NOMO-1 treated with dmso at 0.1 percent for 144 hours (cell line): ENCODE measurements around the gene WRNIP1.
A peak's percentile ranks its signal among the peaks of the same experiment; 100 is the strongest.
"Not testable (repeated sequence)": the region's sequence is repeated elsewhere in the genome, so short reads cannot be mapped to it uniquely, and the experiment has no call there.

Source experiments
- DNase-seq: peaks from one replicate; lab custom pipeline; 2025; ENCODE audit not compliant: unreplicated experiment; lab: John Stamatoyannopoulos, UW

WRNIP1 gene

DNA sequence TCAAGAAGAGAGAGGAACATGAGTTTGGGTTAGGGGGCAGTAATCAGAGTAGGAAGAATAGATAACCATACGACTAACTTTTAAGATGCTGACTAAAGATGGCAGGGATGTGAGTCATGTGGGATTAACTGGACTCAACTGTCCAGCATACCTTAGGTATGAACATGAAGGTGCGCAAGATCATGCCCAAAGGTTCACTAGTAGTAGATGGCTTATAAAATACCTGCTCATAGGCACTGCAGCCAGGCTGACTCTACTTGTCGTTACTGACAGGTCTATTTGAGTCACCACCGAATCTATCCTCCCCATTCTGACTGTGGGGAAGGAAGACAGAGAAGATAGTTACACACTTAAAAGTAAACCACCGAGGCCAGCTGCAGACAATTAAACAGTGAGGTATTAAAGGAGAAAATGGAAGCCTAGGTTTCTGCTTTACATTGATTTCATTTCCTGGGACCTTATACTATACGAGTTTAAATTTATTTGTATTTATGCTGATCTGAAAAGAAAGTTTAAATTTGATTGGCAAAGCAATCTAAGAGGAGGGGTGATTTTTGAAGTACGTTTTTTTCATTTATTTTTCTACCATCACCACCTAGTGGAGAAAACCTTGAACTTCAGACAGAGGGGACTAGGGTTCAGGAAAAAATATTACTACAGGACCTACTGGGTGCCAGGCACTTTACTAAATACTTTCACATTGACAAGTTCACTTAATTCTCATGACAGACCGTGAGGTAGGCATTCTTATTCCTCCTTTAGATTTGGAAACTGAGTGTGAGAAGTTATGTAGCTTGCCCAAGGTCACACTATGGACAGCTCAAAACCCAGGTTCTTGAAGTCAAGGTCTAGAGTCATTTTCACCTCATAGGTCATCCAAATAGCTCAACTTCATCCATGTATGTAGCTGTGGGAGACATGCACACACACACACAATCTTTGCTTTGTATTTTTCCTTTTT is 4.0 kb upstream of the WRNIP1 start:
- no peak for DNase-seq

DNA sequence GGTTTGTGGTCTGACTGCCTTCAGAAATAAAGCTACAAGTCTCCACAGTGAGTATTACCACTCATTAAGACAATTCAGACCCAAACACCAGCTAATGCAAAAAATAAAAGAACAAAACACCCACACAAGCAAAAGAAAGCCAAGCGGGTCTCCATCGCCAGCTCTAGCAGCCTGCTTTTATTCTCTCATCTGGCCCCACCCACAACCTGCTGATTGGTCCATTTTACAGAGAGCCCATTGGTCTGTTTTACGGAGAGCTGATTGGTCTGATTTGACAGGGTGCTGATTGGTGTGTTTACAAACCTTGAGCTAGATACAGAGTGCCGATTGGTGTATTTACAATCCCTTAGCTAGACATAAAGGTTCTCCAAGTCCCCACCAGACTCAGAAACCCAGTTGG is 2.3 kb upstream of the WRNIP1 start:
- not testable (repeated sequence) for DNase-seq

DNA sequence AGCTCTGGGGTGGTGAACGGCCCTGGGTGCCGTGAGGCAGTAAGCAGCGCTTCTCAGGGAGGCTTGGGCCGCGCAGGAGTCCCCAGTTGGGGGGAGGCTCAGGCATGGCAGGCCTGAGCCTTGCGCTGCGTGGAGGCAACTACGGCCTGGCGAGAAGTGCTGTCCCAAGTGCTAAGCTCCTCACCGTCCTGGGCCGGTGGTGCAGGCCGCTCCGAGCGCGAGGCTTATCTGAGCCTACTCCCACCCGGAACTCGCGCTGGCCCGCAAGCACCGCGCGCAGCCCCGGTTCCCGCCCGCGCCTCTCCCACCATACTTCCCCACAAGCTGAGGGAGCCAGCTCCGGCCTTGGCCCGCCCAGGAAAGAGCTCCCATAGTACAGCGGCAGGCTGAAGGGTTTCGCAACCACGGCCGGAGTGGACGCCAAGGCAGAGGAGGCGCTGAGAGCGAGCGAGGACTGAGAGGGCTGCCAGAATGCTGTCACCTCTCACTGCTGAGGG is 1.8 kb upstream of the WRNIP1 start:
- peak; percentile 52 for DNase-seq

DNA sequence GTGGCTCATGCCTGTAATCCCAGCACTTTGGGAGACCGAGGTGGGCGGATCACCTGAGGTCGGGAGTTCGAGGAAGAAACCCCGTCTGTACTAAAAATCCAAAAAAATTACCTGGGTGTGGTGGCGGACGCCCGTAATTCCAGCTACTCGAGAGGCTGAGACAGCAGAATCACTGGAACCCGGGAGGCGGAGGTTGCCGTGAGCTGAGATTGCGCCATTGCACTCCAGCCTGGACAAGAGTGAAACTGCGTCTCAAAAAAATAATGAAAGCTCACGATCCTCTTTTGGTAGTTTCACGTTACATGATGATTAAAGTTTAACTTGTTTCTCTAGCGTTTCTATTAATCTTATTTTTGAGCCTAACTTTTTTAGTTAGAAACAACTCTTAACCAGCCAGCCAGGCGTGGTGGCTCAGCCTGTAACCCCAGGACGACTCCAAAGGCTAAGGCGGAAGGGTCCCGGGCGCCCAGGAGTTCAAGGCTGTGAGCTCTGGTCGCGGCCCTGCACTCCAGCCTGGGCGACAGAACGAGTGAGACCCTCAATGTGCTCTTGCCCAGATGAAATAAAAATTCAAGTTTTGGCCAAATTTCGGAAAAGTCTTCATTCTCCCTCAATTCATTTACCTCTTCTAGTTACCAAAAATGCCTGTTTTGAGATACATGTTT is 1.2 kb upstream of the WRNIP1 start:
- peak; percentile 49 for DNase-seq

DNA sequence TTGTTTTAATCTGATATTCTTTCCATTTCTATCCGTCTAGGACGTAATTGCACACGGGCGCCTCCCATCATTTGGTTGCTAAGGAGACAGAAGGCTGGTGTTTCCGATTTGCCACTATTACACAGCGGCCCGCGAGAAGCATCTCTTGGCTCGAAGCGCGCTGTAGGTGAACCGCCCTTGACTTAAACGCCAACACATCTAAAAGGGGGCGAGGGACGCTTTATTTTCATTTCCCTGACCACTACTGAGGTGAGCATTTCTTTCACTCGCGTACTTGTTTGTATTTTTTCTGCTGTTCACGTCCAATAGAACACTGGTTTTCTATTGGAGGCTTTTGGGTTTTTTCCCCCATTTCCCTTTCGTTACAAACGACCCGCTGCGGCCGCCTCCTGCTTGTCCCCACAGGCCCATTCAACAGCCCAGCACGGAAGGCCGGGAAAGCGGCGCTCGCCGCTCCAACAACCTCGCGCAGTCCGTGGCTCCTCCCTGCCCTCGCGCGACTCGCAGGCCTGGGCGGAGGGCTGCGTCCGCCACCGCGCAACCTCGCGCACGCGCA is 505 bp upstream of the WRNIP1 start:
- DNase-seq = peak; percentile 54

DNA sequence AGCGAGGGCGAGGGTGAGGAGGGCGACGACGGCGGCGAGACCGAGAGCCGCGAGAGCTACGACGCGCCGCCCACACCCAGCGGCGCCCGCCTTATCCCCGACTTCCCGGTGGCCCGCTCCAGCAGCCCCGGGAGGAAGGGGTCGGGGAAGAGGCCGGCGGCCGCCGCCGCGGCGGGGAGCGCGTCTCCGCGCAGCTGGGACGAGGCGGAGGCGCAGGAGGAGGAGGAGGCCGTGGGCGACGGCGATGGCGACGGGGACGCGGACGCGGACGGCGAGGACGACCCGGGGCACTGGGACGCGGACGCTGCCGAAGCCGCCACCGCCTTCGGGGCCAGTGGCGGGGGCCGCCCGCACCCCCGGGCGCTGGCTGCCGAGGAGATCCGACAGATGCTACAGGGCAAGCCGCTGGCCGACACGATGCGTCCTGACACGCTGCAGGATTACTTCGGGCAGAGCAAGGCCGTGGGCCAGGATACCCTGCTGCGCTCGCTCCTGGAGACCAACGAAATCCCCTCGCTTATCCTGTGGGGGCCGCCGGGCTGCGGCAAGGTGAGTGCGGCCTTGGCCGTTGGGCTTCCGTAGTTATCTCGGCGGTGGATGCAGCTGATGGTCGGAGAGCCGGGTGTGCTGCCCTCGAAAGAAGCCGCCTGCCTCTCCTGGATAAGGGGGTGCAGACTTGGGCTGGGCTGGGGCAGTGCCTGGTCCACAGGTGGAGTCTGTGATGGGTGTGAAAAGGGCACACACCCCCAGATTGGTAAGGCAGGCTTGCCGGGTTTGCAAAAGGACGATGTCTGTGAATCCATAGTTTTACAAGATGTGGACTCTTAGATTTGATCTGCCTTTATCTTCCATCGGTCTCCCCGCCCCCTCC is 938 bp downstream of the WRNIP1 start:
- no peak for DNase-seq

DNA sequence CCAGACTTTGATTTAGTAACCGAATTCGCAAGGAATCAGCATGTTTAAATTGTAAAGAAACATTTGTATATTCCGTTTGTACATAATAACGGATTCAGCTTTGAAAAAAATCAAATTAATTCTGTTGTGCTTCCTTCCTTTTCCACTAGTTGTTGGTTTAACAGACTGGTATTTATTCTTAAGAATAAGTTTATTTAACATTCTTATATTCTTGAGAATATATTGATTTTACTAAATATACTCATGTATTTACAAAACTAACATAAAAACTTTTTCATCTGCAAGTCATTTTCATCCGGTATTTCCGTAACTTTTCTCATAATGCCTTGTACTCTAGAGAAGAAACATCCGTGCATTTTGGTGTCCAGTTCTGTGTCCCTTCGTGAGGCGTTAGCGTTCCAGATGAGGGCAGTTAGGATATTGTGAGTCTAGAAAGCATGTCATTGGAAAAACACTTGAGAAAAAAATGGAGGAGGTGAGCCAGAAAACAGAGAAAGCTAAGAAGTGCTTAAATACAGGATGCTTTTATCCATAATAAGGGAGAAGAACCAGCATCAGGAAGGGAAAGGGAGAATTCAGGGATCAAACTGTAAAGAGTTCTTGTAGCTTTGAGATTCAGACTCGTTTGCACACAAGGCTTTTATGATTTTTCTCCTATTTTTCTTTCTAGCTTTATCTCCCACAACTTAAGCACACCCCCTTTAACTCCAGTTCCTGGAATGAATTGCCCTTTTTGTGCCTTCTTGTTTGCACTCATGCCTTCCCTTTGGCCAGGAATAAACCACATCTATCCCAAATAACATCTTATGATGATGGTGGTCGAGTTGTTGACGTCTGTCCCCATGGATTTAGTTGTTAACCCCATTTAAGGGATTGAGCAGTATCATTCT is 1.8 kb downstream of the WRNIP1 start:
- no peak for DNase-seq

DNA sequence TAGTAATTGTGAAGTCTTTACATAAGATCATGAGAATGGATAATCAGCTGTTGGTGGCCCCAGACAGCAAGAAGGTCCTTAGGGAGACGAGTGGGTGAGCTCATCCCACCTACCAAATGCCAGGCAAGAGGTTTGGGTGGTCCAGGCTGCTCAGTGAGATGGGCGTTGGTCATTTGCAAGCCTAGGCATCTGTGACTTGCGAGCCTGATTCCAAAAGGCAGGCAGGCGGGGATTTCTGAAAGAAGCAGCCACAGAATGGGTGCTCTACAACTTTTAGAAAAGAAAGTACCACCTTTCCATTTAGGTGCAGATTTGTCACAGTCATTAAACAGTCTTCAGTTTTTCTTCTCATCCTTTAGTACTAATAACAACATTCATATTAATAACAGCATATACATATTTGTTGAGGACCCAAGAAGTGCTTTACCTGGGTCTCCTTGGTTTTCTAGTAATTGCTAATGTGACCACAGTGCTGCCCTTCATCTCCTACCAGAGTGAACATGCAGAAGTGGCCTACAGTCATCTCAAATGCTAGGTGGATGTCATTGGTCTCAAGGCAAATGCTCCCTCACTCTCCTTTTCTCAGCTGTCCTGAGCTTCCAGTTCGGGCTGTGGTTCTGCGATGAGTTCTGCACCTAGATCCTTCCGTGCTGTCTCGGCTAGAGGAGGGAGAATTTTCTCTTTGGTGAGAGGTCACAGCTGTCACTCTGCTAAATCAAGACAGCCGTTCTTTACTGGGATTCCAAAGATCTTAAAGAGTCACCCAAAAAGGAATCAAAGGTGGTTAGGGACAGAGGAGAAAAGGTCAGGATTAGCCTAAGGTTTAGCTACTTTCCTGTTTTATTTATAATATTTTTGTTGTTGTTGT is 2.7 kb downstream of the WRNIP1 start:
- no peak for DNase-seq

DNA sequence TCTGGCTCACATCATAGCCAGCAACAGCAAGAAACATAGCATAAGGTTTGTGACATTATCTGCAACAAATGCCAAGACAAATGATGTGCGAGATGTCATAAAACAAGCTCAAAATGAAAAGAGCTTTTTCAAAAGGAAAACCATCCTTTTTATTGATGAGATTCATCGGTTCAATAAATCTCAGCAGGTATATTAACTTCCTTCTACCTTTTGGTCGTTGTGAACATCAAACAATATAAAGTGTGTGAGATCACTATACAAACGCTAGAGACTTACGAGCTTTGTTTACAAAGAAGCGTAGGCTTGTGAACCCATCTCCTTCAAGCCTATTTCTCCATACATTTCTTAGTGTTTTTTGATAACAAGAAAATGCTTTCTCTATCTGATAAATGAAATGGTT is 3.5 kb downstream of the WRNIP1 start:
- DNase-seq = no peak

DNA sequence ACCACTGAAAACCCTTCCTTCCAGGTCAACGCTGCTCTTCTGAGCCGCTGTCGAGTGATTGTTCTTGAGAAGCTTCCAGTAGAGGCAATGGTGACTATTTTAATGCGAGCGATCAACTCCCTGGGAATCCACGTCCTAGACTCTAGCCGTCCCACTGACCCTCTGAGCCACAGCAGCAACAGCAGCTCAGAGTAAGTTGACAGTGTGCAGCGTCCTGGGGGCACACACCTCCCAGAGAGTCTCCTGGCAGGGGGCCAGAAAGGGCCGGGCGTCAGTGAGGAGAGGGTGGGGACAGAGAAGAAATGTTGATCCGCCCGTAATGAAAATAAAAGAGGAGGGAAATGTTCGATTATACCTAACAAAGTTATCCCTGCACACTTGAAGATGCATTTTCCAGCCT is 5.0 kb downstream of the WRNIP1 start:
- DNase-seq = no peak

DNA sequence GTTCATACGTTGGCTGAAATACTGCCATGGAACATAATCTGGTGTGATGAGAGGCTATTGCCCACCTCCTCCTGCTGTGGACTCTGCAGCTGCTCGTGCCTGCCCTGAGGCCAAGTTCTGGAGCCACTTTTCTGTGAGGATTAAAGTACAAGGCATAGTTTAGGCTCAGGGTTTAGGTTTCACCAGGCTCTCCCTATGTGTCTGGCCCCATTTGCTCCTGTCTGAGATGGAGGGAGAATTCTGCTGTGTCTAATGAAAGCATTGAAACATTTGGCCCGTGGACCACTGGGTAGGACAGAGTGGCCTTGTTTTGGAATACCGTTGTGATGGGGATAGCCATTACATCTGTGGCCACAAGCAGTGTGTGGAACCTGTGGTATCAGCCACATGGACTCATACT is 5.9 kb downstream of the WRNIP1 start:
- no peak for DNase-seq

DNA sequence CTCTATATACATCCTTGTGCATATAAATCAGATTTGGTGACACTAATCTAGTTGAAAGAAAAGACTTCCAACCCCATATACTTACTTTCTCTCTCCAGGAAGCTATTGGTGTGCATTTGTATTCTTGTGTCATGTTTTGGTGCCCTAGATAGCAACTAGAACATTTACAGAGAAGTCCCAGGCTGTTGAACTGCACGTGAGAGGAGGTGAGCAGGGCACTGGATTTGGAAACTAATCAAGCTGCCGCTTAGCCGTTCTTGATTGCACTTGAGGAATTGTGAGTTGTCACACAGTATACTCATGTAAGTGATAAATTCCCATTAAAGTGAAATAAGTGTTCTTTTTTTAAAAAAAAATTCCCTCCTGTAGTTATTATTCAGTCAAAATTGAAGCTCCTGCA is 7.6 kb downstream of the WRNIP1 start:
- no peak for DNase-seq

DNA sequence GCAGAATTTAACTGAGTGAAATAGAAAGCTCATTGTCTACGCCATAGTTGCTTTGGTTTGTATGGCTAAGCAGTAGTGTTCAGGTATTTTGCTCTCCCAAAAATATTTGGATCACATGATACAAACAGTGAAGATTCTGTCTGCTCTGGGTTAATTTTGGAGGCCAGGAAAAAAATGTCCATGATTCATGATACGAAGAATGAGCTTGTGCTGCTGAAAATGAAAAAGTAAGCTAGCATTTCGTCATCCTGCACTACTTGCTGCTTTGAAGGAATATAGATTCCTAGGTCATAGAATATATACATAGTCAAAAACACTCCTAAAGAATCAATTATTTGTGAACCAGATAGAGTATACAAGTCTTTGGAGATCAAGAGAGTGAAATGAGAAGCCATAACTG is 8.3 kb downstream of the WRNIP1 start:
- no peak for DNase-seq

DNA sequence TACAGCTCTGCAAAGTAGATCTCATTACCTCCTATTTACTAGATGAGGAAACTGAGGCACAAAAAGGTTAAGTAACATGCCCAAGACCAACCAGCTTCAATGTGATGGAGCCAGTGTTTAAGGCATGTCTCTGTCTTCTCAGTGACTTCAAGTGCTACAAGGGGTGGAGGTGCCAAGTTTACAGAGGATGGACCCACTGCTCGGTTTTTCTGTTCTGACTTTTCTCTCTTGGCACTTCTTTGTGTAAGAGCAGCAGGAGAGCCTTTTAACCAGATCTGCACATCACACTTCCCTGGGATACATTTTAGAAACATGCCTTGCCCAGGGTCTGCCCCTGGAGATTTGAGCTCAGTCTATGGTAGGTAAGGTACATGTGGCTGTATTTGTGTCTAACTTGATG is 9.8 kb downstream of the WRNIP1 start:
- no peak for DNase-seq

DNA sequence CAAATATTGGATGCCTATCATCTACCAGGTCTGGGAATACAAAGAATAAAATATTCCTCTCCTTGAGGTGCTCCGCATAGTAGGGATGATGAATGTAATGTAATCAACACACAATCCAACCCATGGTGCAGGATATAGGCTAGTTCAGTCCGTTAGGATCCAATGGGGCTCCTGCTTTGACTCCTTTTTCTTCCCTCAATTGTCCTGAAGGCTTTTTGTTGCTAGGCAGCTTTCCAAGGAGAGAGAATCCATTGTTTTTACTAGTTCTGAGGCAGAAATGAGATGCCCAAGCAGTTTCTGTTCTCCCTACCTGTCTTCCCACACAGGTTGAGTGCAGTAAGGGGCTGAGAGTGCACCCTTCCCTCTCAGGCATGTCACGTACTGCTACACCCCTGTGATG is 12.1 kb downstream of the WRNIP1 start:
- no peak for DNase-seq

DNA sequence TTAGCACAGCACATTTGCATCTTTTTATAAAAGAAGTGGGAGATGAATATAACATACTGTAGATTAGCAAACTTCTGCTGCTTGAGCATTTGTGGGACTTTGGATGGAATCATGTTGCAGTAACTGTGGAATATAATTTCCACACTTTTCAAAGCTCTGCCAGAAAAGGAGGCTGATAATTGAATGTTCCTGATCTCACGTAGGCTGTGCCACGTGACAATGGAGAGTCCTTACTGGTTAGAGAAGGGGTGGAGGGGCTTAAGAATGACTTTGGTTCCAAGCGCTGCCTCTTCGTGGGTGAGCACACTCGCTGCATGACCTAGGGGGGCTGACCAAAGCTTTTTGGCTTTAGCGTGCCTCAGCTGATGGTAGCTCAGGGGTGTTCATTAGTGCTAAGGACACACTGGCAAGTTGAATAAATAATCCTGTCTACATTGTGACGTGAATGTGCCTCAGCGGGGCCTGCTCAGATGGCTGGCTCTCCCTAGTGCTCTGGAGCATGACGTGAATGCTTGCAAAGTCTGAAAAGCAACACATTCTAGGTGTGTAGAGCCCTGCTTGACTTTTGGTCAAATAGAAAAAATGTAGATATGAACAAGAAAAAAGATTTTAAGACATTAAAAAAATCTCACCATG is 15.0 kb downstream of the WRNIP1 start:
- DNase-seq = no peak

DNA sequence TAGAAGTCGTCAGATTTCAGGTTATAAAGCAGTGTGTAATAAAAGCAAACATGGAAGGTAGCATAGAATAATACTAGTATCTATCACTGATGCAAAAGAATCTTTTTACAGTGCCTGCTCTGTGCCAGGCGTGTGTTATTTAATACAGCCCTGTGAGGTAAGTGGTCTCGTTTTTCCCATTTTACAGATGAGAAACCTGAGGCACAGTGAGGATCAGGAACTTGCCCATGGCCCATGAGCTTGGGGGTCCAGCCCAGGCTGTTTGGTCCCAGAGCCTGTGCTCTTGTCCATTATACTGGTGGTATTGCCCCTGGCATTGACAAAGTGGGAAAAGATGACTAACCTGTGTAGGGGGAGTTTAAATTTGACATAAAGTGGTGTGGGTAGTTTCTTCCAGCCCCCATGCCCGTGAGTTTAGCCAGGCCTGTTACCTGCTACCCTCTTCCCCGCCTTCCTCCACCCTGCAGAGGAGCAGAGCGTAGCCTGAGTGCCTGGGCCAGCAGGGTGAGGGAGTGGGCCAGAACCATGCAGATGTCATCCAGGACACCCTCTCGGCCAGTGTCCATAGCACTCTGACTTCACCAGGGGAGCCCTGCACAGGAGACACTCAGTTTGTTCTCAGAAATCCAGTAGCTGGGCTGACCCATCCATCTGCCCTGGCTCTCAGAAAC is 16.6 kb downstream of the WRNIP1 start:
- no peak for DNase-seq

DNA sequence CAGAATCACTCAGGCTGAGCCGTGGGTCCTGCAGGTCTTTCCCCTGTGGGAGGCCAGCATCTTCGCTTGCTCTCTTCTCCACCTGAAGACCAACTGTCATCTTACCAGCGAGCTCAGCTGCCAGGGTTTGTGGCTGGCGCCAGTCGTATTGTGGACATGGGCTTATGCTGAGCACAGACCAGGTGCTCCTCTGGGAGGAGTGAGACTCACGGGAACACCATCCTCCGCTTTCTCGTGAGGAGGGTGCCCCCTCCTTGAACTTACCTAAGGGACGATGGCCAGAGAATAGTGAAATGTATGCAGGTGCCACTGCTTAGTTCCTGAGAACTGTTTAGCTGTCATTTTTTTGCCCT is 17.1 kb downstream of the WRNIP1 start:
- no peak for DNase-seq
